OCI-LY7 (cell line): ENCODE results near the gene DGCR8.

ENCODE experiments used
- EZH2phosphoT487 ChIP-seq: fragments of 200-600 bp; sonication (generic); IDR thresholded peaks from 2 replicates; pipeline ENCODE4 v1.6.1; 2018; ENCODE audit warnings: low read depth, borderline replicate concordance, mild to moderate bottlenecking, mixed run types, antibody characterized with exemption, low read length, moderate library complexity, mixed read lengths
- TF ChIP-seq, protein P1 (sequence below): fragments of 200-600 bp; sonication (generic); conservative IDR thresholded peaks from 2 replicates; pipeline ENCODE4 v1.5.1; 2014; ENCODE audit warnings: mild to moderate bottlenecking, antibody characterized with exemption, low read length, moderate library complexity, mixed read lengths

DNA sequence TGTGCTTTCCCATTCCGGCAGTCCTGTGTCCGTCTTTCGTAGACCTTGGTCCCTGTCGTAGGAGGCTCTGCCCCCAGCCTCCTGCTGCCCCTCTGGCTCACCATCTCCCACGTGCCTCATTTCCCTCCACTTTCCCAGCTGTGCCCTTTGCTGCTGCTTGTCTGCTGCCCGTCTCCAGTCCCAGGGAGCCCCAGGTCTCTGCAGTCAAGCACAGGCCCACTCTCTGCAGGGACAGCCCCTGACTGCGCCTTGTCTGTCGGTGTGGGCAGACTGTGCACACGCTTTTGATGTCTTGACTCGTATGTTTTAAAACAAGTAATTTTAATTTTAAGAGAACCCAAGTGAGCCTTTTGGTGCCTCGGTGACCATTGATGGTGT is 12.4 kb downstream of the DGCR8 start:
- TF ChIP-seq, protein P1, sequence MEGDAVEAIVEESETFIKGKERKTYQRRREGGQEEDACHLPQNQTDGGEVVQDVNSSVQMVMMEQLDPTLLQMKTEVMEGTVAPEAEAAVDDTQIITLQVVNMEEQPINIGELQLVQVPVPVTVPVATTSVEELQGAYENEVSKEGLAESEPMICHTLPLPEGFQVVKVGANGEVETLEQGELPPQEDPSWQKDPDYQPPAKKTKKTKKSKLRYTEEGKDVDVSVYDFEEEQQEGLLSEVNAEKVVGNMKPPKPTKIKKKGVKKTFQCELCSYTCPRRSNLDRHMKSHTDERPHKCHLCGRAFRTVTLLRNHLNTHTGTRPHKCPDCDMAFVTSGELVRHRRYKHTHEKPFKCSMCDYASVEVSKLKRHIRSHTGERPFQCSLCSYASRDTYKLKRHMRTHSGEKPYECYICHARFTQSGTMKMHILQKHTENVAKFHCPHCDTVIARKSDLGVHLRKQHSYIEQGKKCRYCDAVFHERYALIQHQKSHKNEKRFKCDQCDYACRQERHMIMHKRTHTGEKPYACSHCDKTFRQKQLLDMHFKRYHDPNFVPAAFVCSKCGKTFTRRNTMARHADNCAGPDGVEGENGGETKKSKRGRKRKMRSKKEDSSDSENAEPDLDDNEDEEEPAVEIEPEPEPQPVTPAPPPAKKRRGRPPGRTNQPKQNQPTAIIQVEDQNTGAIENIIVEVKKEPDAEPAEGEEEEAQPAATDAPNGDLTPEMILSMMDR, result no peak
- TF ChIP-seq EZH2phosphoT487, result no peak
